HEK293 (cell line): ENCODE measurements around the gene RPS24.

Experiments
- CTCF ChIA-PET: fragments of 350-600 bp; formaldehyde crosslinking; extraction: SDS; loops from one replicate; lab custom pipeline; 2021; ENCODE audit warnings: antibody characterized with exemption; lab: Yijun Ruan, JAX
- POLR2A ChIA-PET: fragments of 300-600 bp; formaldehyde crosslinking; extraction: SDS; loops from one replicate; lab custom pipeline; 2020; ENCODE audit warnings: antibody characterized with exemption, inconsistent platforms; lab: Yijun Ruan, JAX
- H3K27ac ChIP-seq: fragments of 200-500 bp; sonication (Bioruptor generic); 2 replicates; pipeline ENCODE4 v1.5.1; 2014; ENCODE audit warnings: low read depth, low read length, control low read depth, inconsistent platforms; ENCODE audit errors: extremely low read depth
- H3K36me3 ChIP-seq, 2 experiments: fragments of 200-500 bp in 1 of 2; sonication (Bioruptor generic) in 1 of 2; 1 replicate in 1 of 2; 2 replicates in 1 of 2; pipeline ENCODE4 v1.5.1; 2014 to 2017; ENCODE audit warnings: inconsistent platforms in 2 of 2, low read length in 2 of 2; ENCODE audit not compliant: control insufficient read depth in 2 of 2, insufficient read depth in 1 of 2
- H3K4me1 ChIP-seq: fragments of 200-500 bp; sonication (Bioruptor generic); 2 replicates; pipeline ENCODE4 v1.5.1; 2014; ENCODE audit warnings: mild to moderate bottlenecking, low read length, inconsistent platforms; ENCODE audit not compliant: control insufficient read depth, insufficient read depth
- H3K4me3 ChIP-seq: 2 replicates; pipeline ENCODE4 v1.5.1; 2011; ENCODE audit warnings: low read depth, mild to moderate bottlenecking, control low read depth, low read length, moderate library complexity
- H3K9me3 ChIP-seq: fragments of 200-500 bp; sonication (Bioruptor generic); 2 replicates; pipeline ENCODE4 v1.5.1; 2014; ENCODE audit warnings: low read depth, low read length, inconsistent platforms; ENCODE audit not compliant: control insufficient read depth, insufficient read depth
- GLI4 ChIP-seq: fragments of 450-650 bp; formaldehyde crosslinking; IDR thresholded peaks from 2 replicates; pipeline ENCODE4 v1.5.1; 2016; ENCODE audit warnings: missing biosample characterization, missing genetic modification characterization
- IKZF3 ChIP-seq: fragments of 450-650 bp; IDR thresholded peaks from 2 replicates; pipeline ENCODE4 v1.5.0; 2018; ENCODE audit warnings: missing biosample characterization, mild to moderate bottlenecking, missing genetic modification characterization, moderate library complexity
- KLF8 ChIP-seq: fragments of 450-650 bp; formaldehyde crosslinking; IDR thresholded peaks from 2 replicates; pipeline ENCODE4 v1.5.1; 2016; ENCODE audit warnings: missing biosample characterization, missing genetic modification characterization
- REPIN1 ChIP-seq: fragments of 450-650 bp; formaldehyde crosslinking; IDR thresholded peaks from 2 replicates; pipeline ENCODE4 v1.5.1; 2017; ENCODE audit warnings: missing biosample characterization, missing genetic modification characterization, low read depth
- YY1 ChIP-seq: fragments of 450-650 bp; formaldehyde crosslinking; IDR thresholded peaks from 2 replicates; pipeline ENCODE4 v1.5.1; 2018; ENCODE audit warnings: missing biosample characterization, missing genetic modification characterization
- ZBTB44 ChIP-seq: fragments of 450-650 bp; IDR thresholded peaks from 2 replicates; pipeline ENCODE4 v1.5.1; 2018; ENCODE audit warnings: missing biosample characterization, mild to moderate bottlenecking, missing genetic modification characterization
- ZBTB48 ChIP-seq: fragments of 450-650 bp; formaldehyde crosslinking; IDR thresholded peaks from 2 replicates; pipeline ENCODE4 v1.5.1; 2016; ENCODE audit warnings: missing biosample characterization, missing genetic modification characterization
- ZNF175 ChIP-seq: fragments of 450-650 bp; formaldehyde crosslinking; IDR thresholded peaks from 2 replicates; pipeline ENCODE4 v1.5.1; 2016; ENCODE audit warnings: missing biosample characterization, missing genetic modification characterization
- ZNF202 ChIP-seq: fragments of 450-650 bp; formaldehyde crosslinking; IDR thresholded peaks from 2 replicates; pipeline ENCODE4 v1.5.1; 2016; ENCODE audit warnings: missing biosample characterization, missing genetic modification characterization, borderline replicate concordance
- ZNF214 ChIP-seq: fragments of 450-650 bp; formaldehyde crosslinking; IDR thresholded peaks from 2 replicates; pipeline ENCODE4 v1.5.1; 2017; ENCODE audit warnings: missing biosample characterization, mild to moderate bottlenecking, missing genetic modification characterization, borderline replicate concordance
- ZNF221 ChIP-seq: fragments of 450-650 bp; formaldehyde crosslinking; IDR thresholded peaks from 2 replicates; pipeline ENCODE4 v1.5.1; 2017; ENCODE audit warnings: missing biosample characterization, missing genetic modification characterization, borderline replicate concordance
- ZNF280C ChIP-seq: fragments of 450-650 bp; formaldehyde crosslinking; IDR thresholded peaks from 2 replicates; pipeline ENCODE4 v1.5.1; 2016; ENCODE audit warnings: missing biosample characterization, missing genetic modification characterization
- ZNF292 ChIP-seq: fragments of 450-650 bp; formaldehyde crosslinking; IDR thresholded peaks from 2 replicates; pipeline ENCODE4 v1.5.1; 2016; ENCODE audit warnings: low read depth, missing biosample characterization, missing genetic modification characterization, borderline replicate concordance
- ZNF311 ChIP-seq: fragments of 450-650 bp; formaldehyde crosslinking; IDR thresholded peaks from 2 replicates; pipeline ENCODE4 v1.5.1; 2017; ENCODE audit warnings: missing biosample characterization, missing genetic modification characterization, borderline replicate concordance
- ZNF341 ChIP-seq: fragments of 450-650 bp; formaldehyde crosslinking; IDR thresholded peaks from 2 replicates; pipeline ENCODE4; 2016; ENCODE audit warnings: low read depth, missing biosample characterization, missing genetic modification characterization
- ZNF366 ChIP-seq: fragments of 450-650 bp; formaldehyde crosslinking; conservative IDR thresholded peaks from 2 replicates; pipeline ENCODE4 v1.5.1; 2016; ENCODE audit warnings: missing biosample characterization, missing genetic modification characterization
- ZNF501 ChIP-seq: fragments of 450-650 bp; formaldehyde crosslinking; IDR thresholded peaks from 2 replicates; pipeline ENCODE4 v1.5.1; 2016; ENCODE audit warnings: missing biosample characterization, missing genetic modification characterization
- ZNF596 ChIP-seq: fragments of 450-650 bp; IDR thresholded peaks from 2 replicates; pipeline ENCODE4 v1.5.0; 2018; ENCODE audit warnings: missing biosample characterization, mild to moderate bottlenecking, missing genetic modification characterization, moderate library complexity
- ZNF623 ChIP-seq: fragments of 450-650 bp; formaldehyde crosslinking; IDR thresholded peaks from 2 replicates; pipeline ENCODE4 v1.5.1; 2016; ENCODE audit warnings: missing biosample characterization, missing genetic modification characterization
- ZNF785 ChIP-seq: fragments of 450-650 bp; formaldehyde crosslinking; IDR thresholded peaks from 2 replicates; pipeline ENCODE4 v1.5.1; 2016; ENCODE audit warnings: missing biosample characterization, missing genetic modification characterization
- ZNF830 ChIP-seq: fragments of 450-650 bp; IDR thresholded peaks from 2 replicates; pipeline ENCODE4 v1.5.0; 2018; ENCODE audit warnings: missing biosample characterization, missing genetic modification characterization, low read depth, mild to moderate bottlenecking, moderate library complexity
- TF ChIP-seq, protein P1 (sequence below): fragments of 450-650 bp; formaldehyde crosslinking; IDR thresholded peaks from 2 replicates; pipeline ENCODE4 v1.5.1; 2016; ENCODE audit warnings: missing biosample characterization, missing genetic modification characterization

Gene RPS24

GRCh38 chr10:78049851-78050250 is 16.2 kb downstream of the RPS24 start:
- ChIA-PET CTCF (interaction anchor here (0.5 to 5.9 kb wide), 5 partner anchors 13 to 1146 kb away, joined by 3 to 73 read pairs (median 7); no protein-coding TSS in a partner anchor), POLR2A (no interaction called here)
- no peak overlapping the region for H3K27ac ChIP-seq
- no peak overlapping the region for H3K4me3 ChIP-seq
- no peaks in the 10 kb centered on the region for H3K4me1 ChIP-seq
- TF ChIP-seq ZNF292 (tag by site-specific recombination) (no peak), ZNF214 (tag by site-specific recombination) (no peak), ZNF202 (tag by site-specific recombination) (no peak), YY1 (tag by site-specific recombination) (no peak), ZBTB48 (tag by site-specific recombination) (no peak), IKZF3 (tag by site-specific recombination) (no peak), ZNF366 (tag by site-specific recombination) (no peak), ZBTB44 (tag by site-specific recombination) (no peak), ZNF596 (tag by site-specific recombination) (no peak), ZNF501 (tag by site-specific recombination) (no peak), ZNF785 (no peak), ZNF221 (tag by site-specific recombination) (no peak), ZNF830 (tag by site-specific recombination) (no peak), ZNF341 (tag by site-specific recombination) (no peak), ZNF280C (no peak), ZNF311 (no peak)
- TF ChIP-seq, protein P1, sequence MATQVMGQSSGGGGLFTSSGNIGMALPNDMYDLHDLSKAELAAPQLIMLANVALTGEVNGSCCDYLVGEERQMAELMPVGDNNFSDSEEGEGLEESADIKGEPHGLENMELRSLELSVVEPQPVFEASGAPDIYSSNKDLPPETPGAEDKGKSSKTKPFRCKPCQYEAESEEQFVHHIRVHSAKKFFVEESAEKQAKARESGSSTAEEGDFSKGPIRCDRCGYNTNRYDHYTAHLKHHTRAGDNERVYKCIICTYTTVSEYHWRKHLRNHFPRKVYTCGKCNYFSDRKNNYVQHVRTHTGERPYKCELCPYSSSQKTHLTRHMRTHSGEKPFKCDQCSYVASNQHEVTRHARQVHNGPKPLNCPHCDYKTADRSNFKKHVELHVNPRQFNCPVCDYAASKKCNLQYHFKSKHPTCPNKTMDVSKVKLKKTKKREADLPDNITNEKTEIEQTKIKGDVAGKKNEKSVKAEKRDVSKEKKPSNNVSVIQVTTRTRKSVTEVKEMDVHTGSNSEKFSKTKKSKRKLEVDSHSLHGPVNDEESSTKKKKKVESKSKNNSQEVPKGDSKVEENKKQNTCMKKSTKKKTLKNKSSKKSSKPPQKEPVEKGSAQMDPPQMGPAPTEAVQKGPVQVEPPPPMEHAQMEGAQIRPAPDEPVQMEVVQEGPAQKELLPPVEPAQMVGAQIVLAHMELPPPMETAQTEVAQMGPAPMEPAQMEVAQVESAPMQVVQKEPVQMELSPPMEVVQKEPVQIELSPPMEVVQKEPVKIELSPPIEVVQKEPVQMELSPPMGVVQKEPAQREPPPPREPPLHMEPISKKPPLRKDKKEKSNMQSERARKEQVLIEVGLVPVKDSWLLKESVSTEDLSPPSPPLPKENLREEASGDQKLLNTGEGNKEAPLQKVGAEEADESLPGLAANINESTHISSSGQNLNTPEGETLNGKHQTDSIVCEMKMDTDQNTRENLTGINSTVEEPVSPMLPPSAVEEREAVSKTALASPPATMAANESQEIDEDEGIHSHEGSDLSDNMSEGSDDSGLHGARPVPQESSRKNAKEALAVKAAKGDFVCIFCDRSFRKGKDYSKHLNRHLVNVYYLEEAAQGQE (tag by site-specific recombination) = no peak
- peaks cover 0 to 12% of the 10 kb centered on the region in 2 experiments; a peak in 1 of 3 replicates for H3K36me3 ChIP-seq
- no peaks in the 10 kb centered on the region for H3K9me3 ChIP-seq

DNA sequence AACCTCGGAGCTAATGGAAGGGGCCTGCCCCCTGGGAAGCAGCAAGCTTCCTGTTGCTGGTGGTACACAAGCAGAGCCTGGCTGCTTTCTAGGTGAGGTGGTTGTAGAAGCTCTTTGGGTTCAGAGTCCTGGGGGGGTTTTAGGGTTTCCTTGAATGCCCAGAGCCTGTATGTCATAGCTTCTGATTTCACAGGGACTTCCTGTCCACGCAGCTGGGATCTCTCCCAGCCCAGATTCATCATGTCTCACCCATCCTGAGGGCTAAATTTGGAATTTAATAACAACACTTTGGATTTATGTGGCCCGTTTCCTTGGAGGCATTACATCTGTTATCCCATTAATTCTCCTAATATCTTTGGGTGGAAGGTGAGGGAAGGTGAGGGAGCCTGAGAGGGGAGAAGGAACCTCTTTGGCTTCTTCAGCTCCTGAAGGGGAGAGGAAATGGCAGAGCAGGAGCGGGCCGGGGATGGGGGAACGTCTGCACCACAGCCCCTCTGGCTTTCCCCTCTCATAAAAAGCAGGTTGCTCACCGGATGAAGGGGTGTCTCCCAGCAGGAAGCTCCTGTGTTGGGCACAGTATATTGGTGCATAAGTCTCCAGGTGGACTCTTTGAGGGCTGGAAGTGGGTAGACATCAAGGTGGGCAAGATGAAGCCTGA is 19.7 kb downstream of the RPS24 start:
- no peak for TF ChIP-seq ZNF175 (tag by site-specific recombination)
- TF ChIP-seq KLF8 (tag by site-specific recombination) = no peak
- TF ChIP-seq ZNF623 (tag by site-specific recombination) = no peak
- no peak for TF ChIP-seq REPIN1 (tag by site-specific recombination)
- TF ChIP-seq GLI4 (tag by site-specific recombination) = no peak
- no peak for TF ChIP-seq ZNF785
- H3K9me3 ChIP-seq = no peaks in the 10 kb centered on the region
- ChIA-PET POLR2A (interaction anchor here (0.5 to 1.6 kb wide), 2 partner anchors 11 to 152 kb away, joined by 3 to 5 read pairs; no protein-coding TSS in a partner anchor), CTCF (interaction anchor here (0.8 kb wide), 1 partner anchor 513 kb away, joined by 3 read pairs; no protein-coding TSS in a partner anchor)
- no peak overlapping the region for H3K4me3 ChIP-seq
- H3K27ac ChIP-seq = no peak overlapping the region
- H3K4me1 ChIP-seq = no peaks in the 10 kb centered on the region
- peaks cover 0 to 13% of the 10 kb centered on the region in 2 experiments; a peak in 1 of 3 replicates for H3K36me3 ChIP-seq
